GM12872 (cell line): ENCODE data around the gene FOXK1.

Source experiments
- CTCF ChIP-seq: IDR thresholded peaks from 3 replicates; pipeline ENCODE4 v1.5.1; 2011; ENCODE audit warnings: low read depth, mild to moderate bottlenecking, low read length, moderate library complexity; ENCODE audit not compliant: insufficient read depth

FOXK1 gene

GRCh38 chr7:4714161-4714700 lies 32.1 kb downstream of the FOXK1 start:
- TF ChIP-seq CTCF = no peak

GRCh38 chr7:4714767-4715409 lies 32.8 kb downstream of the FOXK1 start:
- no peak for TF ChIP-seq CTCF

- TF ChIP-seq CTCF = no peak
These were observed 33.3 kb downstream of the FOXK1 start for GRCh38 chr7:4715410-4715776.

- TF ChIP-seq CTCF = no peak
These were observed 35.1 kb downstream of the FOXK1 start for GRCh38 chr7:4716946-4717795.

GRCh38 chr7:4718075-4718474 lies 36.0 kb downstream of the FOXK1 start:
- TF ChIP-seq CTCF = no peak

- TF ChIP-seq CTCF = no peak
These were observed 38.1 kb downstream of the FOXK1 start for GRCh38 chr7:4720225-4720624.

- no peak for TF ChIP-seq CTCF
These were observed 40.2 kb downstream of the FOXK1 start for GRCh38 chr7:4722308-4722707.
